Activated naive CD4-positive, alpha-beta T cell treated with anti-CD3 and anti-CD28 coated beads, Interleukin-2, amount 50 U/mL, for 24 hours (primary cell): ENCODE measurements around the gene CXorf49B.
"Not testable (repeated sequence)": the region's sequence is repeated elsewhere in the genome, so short reads cannot be mapped to it uniquely, and the experiment has no call there.

Source experiments
- H3K27ac Mint-ChIP-seq: one replicate; pipeline ENCODE4 v1.8.0; 2021; ENCODE audit warnings: mild to moderate bottlenecking, mixed read lengths
- H3K27me3 Mint-ChIP-seq: one replicate; pipeline ENCODE4 v1.8.0; 2021; ENCODE audit warnings: mixed read lengths
- H3K36me3 Mint-ChIP-seq: one replicate; pipeline ENCODE4 v1.8.0; 2021; ENCODE audit warnings: mixed read lengths
- H3K4me1 Mint-ChIP-seq: one replicate; pipeline ENCODE4 v1.8.0; 2021; ENCODE audit warnings: mixed read lengths
- H3K4me3 Mint-ChIP-seq: one replicate; pipeline ENCODE4 v1.8.0; 2021; ENCODE audit warnings: mild to moderate bottlenecking, mixed read lengths
- H3K9me3 Mint-ChIP-seq: one replicate; pipeline ENCODE4 v1.8.0; 2021; ENCODE audit warnings: mixed read lengths

The CXorf49B gene

DNA sequence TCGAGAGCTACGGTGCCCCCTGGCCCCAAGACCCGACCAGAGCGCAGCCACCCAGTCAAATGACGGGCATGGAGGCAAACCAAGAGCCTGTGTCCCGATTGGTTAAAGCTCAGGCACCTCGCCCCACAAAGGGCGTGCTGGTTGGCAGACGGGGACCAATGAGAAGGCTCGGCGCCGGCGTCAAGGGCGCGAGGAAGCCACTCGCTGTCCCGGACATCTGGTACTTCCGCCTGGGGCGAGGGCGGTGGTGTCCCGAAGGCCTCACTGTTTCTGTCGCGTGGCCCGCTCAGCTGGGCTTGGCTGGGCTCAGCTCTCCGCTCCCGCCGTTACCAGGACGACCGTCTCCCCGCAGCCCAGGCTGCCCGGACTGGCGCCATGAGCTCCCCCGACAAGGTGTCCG is at the start of gene CXorf49B:
CXorf49B (plus strand) TSS at position 301 of the 400 bp plus-strand sequence; CDS start at position 376, 75 bp downstream.
- not testable (repeated sequence) for H3K36me3 Mint-ChIP-seq, H3K9me3 Mint-ChIP-seq, H3K4me3 Mint-ChIP-seq, H3K27ac Mint-ChIP-seq, H3K4me1 Mint-ChIP-seq, H3K27me3 Mint-ChIP-seq

DNA sequence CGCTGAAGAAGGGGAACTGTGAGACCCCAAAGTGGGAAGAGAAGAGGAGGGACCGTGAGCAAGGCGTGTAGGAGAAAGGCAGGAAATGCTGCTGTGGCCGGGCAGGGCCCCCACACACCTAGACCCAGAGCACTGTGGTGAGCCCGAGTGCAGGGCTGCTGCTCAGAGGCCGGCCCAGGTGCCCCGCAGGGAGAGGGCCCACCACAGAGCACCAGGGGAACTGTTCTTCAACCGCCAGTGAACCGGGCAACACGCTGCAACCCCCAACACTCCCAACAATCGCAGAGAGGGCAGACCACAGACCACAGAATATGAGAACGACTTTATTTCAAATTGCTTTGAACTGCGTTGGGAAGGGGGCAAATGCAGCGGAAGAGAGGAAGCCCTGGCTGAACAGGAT is 49.1 kb upstream of the CXorf49B start:
- not testable (repeated sequence) for H3K27ac Mint-ChIP-seq, H3K9me3 Mint-ChIP-seq, H3K4me3 Mint-ChIP-seq, H3K27me3 Mint-ChIP-seq, H3K4me1 Mint-ChIP-seq, H3K36me3 Mint-ChIP-seq

DNA sequence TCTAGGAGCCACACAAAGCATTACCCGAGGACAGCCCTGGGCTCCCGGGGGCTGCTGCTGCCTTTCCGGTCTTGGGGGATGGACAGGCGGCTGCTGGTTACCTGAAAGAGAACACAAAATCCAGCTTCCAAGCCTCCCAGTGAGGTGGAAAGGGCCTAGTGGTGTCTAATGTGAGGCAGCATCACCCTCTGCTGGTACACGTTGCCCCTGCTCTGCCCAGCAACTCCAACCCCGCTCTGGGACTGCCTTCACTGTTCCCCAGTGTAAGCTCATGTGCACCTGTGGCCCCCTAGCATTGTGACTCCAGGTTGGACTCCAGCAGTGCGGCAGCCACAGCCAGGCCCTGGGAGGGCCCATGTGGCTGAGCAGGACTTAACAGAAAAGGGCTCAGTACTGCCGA is 47.6 kb upstream of the CXorf49B start:
- H3K9me3 Mint-ChIP-seq, H3K36me3 Mint-ChIP-seq, H3K27me3 Mint-ChIP-seq, H3K4me3 Mint-ChIP-seq, H3K4me1 Mint-ChIP-seq, H3K27ac Mint-ChIP-seq: not testable (repeated sequence)

DNA sequence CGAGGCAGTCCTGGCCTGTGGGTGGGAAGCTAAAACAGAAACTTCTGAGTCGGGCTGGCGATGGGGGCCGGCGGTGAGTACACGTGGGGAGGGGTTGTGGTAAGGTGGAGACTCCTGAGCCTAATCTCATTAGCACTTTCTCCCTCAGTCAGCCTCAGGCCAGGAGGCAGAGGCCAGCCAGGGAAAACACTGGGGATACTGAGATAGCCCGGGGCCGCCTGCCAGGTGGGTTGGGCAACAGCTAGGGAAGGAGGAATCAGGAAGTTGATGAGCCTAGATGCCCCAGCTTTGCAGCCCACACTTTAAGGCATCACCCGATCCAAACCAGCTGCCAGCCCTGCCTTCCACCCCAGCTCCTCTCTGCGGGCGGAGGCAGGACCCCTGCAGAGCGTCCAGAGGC is 46.8 kb upstream of the CXorf49B start:
- H3K27ac Mint-ChIP-seq, H3K9me3 Mint-ChIP-seq, H3K27me3 Mint-ChIP-seq, H3K4me1 Mint-ChIP-seq, H3K36me3 Mint-ChIP-seq, H3K4me3 Mint-ChIP-seq: not testable (repeated sequence)

DNA sequence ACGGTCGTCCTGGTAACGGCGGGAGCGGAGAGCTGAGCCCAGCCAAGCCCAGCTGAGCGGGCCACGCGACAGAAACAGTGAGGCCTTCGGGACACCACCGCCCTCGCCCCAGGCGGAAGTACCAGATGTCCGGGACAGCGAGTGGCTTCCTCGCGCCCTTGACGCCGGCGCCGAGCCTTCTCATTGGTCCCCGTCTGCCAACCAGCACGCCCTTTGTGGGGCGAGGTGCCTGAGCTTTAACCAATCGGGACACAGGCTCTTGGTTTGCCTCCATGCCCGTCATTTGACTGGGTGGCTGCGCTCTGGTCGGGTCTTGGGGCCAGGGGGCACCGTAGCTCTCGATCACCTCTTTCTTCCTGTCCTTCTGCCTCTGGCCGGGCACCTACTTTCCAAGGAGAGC is 45.0 kb upstream of the CXorf49B start, which contains the start of gene CXorf49:
CXorf49 (minus strand) TSS at position 101 of the 400 bp plus-strand sequence. CDS start 134 bp downstream, outside the sequence.
- not testable (repeated sequence) for H3K4me1 Mint-ChIP-seq, H3K36me3 Mint-ChIP-seq, H3K9me3 Mint-ChIP-seq, H3K4me3 Mint-ChIP-seq, H3K27me3 Mint-ChIP-seq, H3K27ac Mint-ChIP-seq

DNA sequence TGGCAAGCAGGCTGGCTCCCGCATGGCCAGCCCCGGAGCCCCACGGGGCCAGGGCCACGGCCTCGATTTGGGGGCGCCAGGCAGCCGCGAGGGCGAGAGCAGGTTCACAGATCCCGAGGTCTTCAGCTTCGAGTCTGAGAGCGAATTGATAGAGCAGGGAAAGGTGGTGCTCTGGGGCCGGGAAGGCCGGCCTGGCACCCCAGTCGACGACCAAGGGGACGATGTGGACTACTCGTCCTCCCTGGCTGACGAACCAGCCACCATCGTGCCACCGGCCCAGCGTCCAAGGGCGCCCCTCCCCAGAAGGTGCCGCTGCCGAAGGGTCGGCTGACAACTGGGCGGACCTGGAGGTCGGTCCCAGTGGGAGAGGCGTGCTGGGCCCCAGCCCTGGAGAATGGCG is 44.0 kb upstream of the CXorf49B start:
- not testable (repeated sequence) for H3K4me1 Mint-ChIP-seq, H3K36me3 Mint-ChIP-seq, H3K27me3 Mint-ChIP-seq, H3K9me3 Mint-ChIP-seq, H3K4me3 Mint-ChIP-seq, H3K27ac Mint-ChIP-seq

DNA sequence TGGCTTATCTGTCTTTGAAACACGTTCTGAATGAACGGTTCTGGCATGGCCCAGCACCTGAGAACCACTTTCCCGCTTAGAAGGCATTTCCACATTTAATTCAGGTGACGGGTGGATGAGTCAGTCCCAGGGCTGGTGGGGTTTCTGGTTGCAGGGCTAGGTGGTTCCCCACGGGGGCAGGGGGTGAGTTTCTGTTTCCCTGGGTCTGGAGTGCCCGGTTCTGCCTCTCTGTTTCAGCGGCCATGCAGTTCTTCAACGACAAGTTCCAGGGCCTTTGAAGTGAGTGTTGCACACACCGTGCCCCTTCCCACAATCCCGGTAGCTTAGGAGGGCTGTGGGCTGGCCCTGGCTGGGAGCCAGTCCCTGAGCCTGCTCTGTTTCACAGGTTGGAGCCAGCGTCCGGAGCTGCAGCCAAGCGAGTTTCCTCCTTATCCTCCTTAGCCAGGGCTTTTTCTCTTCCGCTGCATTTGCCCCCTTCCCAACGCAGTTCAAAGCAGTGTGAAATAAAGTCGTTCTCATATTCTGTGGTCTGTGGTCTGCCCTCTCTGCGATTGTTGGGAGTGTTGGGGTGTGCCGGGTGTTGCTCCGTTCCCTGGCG is 42.8 kb upstream of the CXorf49B start:
- H3K27me3 Mint-ChIP-seq, H3K9me3 Mint-ChIP-seq, H3K36me3 Mint-ChIP-seq, H3K4me3 Mint-ChIP-seq, H3K4me1 Mint-ChIP-seq, H3K27ac Mint-ChIP-seq: not testable (repeated sequence)

DNA sequence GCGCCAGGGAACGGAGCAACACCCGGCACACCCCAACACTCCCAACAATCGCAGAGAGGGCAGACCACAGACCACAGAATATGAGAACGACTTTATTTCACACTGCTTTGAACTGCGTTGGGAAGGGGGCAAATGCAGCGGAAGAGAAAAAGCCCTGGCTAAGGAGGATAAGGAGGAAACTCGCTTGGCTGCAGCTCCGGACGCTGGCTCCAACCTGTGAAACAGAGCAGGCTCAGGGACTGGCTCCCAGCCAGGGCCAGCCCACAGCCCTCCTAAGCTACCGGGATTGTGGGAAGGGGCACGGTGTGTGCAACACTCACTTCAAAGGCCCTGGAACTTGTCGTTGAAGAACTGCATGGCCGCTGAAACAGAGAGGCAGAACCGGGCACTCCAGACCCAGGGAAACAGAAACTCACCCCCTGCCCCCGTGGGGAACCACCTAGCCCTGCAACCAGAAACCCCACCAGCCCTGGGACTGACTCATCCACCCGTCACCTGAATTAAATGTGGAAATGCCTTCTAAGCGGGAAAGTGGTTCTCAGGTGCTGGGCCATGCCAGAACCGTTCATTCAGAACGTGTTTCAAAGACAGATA is 2.4 kb upstream of the CXorf49B start:
- not testable (repeated sequence) for H3K36me3 Mint-ChIP-seq, H3K4me1 Mint-ChIP-seq, H3K27me3 Mint-ChIP-seq, H3K4me3 Mint-ChIP-seq, H3K9me3 Mint-ChIP-seq, H3K27ac Mint-ChIP-seq

DNA sequence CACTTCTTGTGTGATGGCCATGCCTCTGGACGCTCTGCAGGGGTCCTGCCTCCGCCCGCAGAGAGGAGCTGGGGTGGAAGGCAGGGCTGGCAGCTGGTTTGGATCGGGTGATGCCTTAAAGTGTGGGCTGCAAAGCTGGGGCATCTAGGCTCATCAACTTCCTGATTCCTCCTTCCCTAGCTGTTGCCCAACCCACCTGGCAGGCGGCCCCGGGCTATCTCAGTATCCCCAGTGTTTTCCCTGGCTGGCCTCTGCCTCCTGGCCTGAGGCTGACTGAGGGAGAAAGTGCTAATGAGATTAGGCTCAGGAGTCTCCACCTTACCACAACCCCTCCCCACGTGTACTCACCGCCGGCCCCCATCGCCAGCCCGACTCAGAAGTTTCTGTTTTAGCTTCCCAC is 1.7 kb downstream of the CXorf49B start:
- H3K27me3 Mint-ChIP-seq, H3K4me3 Mint-ChIP-seq, H3K9me3 Mint-ChIP-seq, H3K27ac Mint-ChIP-seq, H3K4me1 Mint-ChIP-seq, H3K36me3 Mint-ChIP-seq: not testable (repeated sequence)

DNA sequence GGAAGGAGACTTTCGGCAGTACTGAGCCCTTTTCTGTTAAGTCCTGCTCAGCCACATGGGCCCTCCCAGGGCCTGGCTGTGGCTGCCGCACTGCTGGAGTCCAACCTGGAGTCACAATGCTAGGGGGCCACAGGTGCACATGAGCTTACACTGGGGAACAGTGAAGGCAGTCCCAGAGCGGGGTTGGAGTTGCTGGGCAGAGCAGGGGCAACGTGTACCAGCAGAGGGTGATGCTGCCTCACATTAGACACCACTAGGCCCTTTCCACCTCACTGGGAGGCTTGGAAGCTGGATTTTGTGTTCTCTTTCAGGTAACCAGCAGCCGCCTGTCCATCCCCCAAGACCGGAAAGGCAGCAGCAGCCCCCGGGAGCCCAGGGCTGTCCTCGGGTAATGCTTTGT is 2.5 kb downstream of the CXorf49B start:
- not testable (repeated sequence) for H3K36me3 Mint-ChIP-seq, H3K9me3 Mint-ChIP-seq, H3K27ac Mint-ChIP-seq, H3K4me3 Mint-ChIP-seq, H3K27me3 Mint-ChIP-seq, H3K4me1 Mint-ChIP-seq

DNA sequence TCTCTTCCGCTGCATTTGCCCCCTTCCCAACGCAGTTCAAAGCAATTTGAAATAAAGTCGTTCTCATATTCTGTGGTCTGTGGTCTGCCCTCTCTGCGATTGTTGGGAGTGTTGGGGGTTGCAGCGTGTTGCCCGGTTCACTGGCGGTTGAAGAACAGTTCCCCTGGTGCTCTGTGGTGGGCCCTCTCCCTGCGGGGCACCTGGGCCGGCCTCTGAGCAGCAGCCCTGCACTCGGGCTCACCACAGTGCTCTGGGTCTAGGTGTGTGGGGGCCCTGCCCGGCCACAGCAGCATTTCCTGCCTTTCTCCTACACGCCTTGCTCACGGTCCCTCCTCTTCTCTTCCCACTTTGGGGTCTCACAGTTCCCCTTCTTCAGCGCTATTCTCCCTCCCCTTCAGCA is 4.0 kb downstream of the CXorf49B start:
- H3K36me3 Mint-ChIP-seq, H3K4me3 Mint-ChIP-seq, H3K27me3 Mint-ChIP-seq, H3K27ac Mint-ChIP-seq, H3K9me3 Mint-ChIP-seq, H3K4me1 Mint-ChIP-seq: not testable (repeated sequence)

DNA sequence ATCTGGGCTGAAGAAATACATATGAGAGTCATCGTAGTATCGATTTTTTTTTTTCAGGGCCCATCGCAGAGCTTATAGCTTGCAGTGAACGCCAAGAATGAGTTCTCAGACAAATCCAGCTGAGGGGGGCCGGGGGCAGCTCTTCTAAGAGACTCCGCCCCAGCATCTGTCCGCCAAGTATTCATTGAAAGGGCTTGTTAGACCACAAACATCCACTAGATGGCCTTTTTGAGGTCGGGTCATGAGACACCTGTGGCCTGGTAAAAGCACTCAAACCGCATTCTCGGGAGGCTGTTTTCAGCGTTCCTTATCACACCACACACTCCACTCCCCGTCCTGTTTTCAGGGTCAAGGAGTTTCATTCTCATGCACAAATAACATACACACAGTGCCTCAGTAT is 15.2 kb downstream of the CXorf49B start:
- H3K27ac Mint-ChIP-seq, H3K4me1 Mint-ChIP-seq, H3K27me3 Mint-ChIP-seq, H3K4me3 Mint-ChIP-seq, H3K36me3 Mint-ChIP-seq, H3K9me3 Mint-ChIP-seq: not testable (repeated sequence)

DNA sequence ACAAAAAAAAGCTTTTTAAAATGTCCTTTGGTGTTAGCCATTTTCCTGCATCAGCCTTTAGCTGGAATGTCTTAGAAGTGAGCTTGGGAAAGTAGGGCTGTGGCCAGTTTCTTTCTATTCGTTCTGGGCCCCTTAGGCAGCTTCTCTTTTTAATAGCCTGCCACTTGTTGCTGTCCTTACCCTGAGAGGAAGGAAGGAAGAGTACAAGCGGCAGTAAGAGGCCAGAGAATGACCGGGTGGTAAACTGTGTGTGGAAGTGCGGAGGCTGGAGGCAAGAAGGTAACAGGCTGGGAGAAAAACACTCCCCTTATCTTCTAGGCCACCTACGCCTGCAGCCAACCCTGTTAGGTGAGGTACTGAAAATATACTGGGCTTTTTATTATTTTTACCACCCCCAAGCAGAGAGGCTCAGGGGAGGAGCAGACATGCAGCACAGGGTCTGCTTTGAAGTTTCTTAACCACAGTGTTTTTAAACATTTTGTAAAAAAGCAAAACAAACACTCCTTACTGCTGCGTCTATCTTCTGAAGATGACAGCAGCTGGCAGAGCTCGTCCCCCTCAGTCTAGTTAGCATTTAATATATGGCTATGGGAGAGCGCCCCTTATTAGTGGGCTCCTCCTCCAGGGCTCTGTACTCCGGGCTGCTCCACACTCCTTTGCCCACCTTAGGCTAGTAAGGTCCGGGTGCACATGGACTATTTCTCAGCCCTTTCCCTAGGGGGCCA is 19.2 kb downstream of the CXorf49B start:
- not testable (repeated sequence) for H3K27me3 Mint-ChIP-seq, H3K9me3 Mint-ChIP-seq, H3K4me1 Mint-ChIP-seq, H3K36me3 Mint-ChIP-seq, H3K27ac Mint-ChIP-seq, H3K4me3 Mint-ChIP-seq

DNA sequence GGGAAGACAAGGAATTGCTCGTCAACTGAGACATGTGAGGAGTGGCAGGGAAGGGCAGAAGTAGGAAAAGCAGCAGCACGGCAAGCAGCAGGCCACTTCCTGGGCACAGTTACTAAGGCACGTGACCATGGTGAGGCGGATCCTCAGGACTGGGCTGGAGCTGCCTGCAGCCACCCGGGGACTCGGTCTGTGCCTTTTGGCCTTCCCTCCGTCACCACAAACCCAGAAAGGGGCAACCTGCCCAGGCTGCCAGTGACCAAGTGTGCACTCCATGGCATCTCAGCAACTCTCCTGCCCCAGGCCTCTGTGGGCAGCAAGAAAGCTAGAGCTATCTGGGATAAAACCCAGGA is 19.8 kb downstream of the CXorf49B start:
- not testable (repeated sequence) for H3K36me3 Mint-ChIP-seq, H3K27me3 Mint-ChIP-seq, H3K4me3 Mint-ChIP-seq, H3K4me1 Mint-ChIP-seq, H3K9me3 Mint-ChIP-seq, H3K27ac Mint-ChIP-seq

DNA sequence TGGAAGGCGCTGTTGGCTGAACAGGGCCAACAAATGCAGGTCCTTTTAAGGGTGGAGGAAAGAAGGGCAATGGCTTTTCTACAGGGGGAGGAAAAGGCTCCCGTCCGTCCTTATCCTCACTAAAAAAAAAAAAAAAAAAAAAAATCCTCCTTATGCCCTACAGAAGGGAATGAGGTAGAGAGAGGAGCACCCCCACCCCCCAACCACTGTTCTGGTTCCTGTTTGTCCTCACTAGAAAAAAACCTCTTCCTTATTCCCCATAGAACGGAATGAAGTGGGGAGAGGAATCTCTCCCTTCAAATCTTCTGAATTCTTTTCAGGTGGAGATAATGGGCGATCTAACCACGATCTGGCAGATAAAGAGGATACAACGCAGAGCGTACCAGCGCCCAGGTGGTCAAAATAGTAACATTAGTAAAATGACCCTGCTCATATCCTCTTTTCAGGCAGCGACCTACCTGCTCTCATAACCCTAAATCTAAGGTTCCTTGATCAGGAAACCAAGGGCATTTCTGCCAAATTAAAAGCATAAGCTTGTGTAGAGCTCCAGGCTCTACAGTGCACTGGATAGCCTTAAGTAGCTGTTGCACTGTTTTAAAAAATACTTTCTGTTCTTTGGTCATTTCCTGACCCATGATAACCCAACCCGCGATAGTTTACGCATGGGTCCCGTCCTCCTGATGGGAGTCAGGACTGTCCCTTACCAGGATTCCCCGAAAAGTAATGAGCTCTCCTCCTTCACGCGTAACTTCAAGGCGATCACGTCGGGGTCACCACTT is 20.6 kb downstream of the CXorf49B start:
- not testable (repeated sequence) for H3K4me1 Mint-ChIP-seq, H3K4me3 Mint-ChIP-seq, H3K27me3 Mint-ChIP-seq, H3K27ac Mint-ChIP-seq, H3K9me3 Mint-ChIP-seq, H3K36me3 Mint-ChIP-seq

DNA sequence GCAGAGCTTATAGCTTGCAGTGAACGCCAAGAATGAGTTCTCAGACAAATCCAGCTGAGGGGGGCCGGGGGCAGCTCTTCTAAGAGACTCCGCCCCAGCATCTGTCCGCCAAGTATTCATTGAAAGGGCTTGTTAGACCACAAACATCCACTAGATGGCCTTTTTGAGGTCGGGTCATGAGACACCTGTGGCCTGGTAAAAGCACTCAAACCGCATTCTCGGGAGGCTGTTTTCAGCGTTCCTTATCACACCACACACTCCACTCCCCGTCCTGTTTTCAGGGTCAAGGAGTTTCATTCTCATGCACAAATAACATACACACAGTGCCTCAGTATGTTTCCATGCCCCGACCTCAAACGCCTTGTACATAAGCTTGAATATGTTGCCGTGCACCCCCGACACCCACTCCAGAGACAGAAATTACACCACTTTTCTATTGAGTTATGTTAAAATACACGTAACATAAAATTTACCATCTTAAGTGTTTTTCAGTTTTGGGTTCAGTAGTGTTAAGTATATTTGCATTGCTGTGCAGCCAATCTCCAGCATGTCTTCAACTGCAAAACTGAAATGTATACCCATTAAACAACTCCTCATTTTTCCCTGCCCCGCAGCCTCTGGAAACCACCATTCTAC is 21.3 kb downstream of the CXorf49B start:
- H3K27me3 Mint-ChIP-seq, H3K9me3 Mint-ChIP-seq, H3K4me1 Mint-ChIP-seq, H3K36me3 Mint-ChIP-seq, H3K27ac Mint-ChIP-seq, H3K4me3 Mint-ChIP-seq: not testable (repeated sequence)
